CD4-positive, alpha-beta T cell (primary cell): ENCODE results near the gene AP2B1. TPM values are rescaled to one million over a fixed set of nuclear protein-coding genes. Genes with fewer than 3 reads are reported as not detected.

ENCODE experiments used
- ATAC-seq: fragments of 200-7000 bp; cut with Tn5 transposase; one replicate; pipeline ENCODE4 v1.10.0; 2022; ENCODE audit warnings: mild to moderate bottlenecking; ENCODE audit not compliant: poor library complexity
- CTCF ChIA-PET: fragments of 350-600 bp; sonication (Branson Sonifier 250); formaldehyde crosslinking; loops from one replicate; lab custom pipeline; 2021; ENCODE audit warnings: antibody characterized with exemption, inconsistent platforms; lab: Charles Lee
- POLR2A ChIA-PET: fragments of 350-600 bp; sonication (Branson Sonifier 250); formaldehyde crosslinking; loops from one replicate; lab custom pipeline; 2021; ENCODE audit warnings: antibody characterized with exemption, inconsistent platforms; lab: Charles Lee
- DNase-seq, 14 experiments: peaks; one replicate each; pipeline ENCODE4 v3.0.0-alpha.2; 2013 to 2020; ENCODE audit warnings: mixed read lengths in 2 of 14
- H3K27ac ChIP-seq, 2 donors: one replicate each; pipeline versions ENCODE4 v1.5.1 to v1.7.0; 2013; ENCODE audit warnings: low read length in 2 of 2, low read depth in 1 of 2, mild to moderate bottlenecking in 1 of 2
- H3K27me3 ChIP-seq, 2 experiments: 1 replicate in 1 of 2; 2 replicates in 1 of 2; pipeline versions ENCODE4 v1.6.1 to v1.7.0; 2013; ENCODE audit warnings: low read length in 2 of 2, control low read depth in 1 of 2, mild to moderate bottlenecking in 1 of 2, moderate library complexity in 1 of 2; ENCODE audit not compliant: insufficient read depth in 2 of 2, control insufficient read depth in 1 of 2
- H3K36me3 ChIP-seq: one replicate; pipeline ENCODE4 v1.6.1; 2013; ENCODE audit warnings: low read length, control low read depth; ENCODE audit not compliant: insufficient read depth
- H3K4me1 ChIP-seq: one replicate; pipeline ENCODE4 v1.6.1; 2013; ENCODE audit warnings: low read length, control low read depth; ENCODE audit not compliant: insufficient read depth
- H3K4me3 ChIP-seq: one replicate; pipeline ENCODE4 v1.5.1; 2013; ENCODE audit warnings: mild to moderate bottlenecking, low read length, moderate library complexity
- H3K9me3 ChIP-seq, 2 experiments: 1 replicate in 1 of 2; 2 replicates in 1 of 2; pipeline versions ENCODE4 v1.6.1 to v1.7.0; 2013; ENCODE audit warnings: low read length in 2 of 2, mild to moderate bottlenecking in 2 of 2, control low read depth in 1 of 2, moderate library complexity in 1 of 2; ENCODE audit not compliant: control insufficient read depth in 1 of 2, insufficient read depth in 1 of 2
- H3K27ac Mint-ChIP-seq: one replicate; pipeline ENCODE4 v1.8.0; 2020; ENCODE audit warnings: mixed read lengths
- H3K27me3 Mint-ChIP-seq: one replicate; pipeline ENCODE4 v1.8.0; 2021; ENCODE audit warnings: mixed read lengths
- H3K36me3 Mint-ChIP-seq: one replicate; pipeline ENCODE4 v1.8.0; 2021; ENCODE audit warnings: low read depth, mixed read lengths
- H3K4me1 Mint-ChIP-seq: one replicate; pipeline ENCODE4 v1.8.0; 2021; ENCODE audit warnings: low read depth, mixed read lengths
- H3K4me3 Mint-ChIP-seq: one replicate; pipeline ENCODE4 v1.8.0; 2020; ENCODE audit warnings: mild to moderate bottlenecking, mixed read lengths
- H3K9me3 Mint-ChIP-seq: one replicate; pipeline ENCODE4 v1.8.0; 2020; ENCODE audit warnings: mixed read lengths
- intact Hi-C, 2 experiments: fragments of 100-400 bp; cut with DNase I in 1 of 2; cut with micrococcal nuclease in 1 of 2; formaldehyde crosslinking; loops; one replicate each; pipeline versions ENCODE4 v1.15.1 to v1.9.0; 2023 to 2025; cut with DNase I, micrococcal nuclease
- total RNA-seq, 174 experiments: library from RNA in 2 of 174; stranded (reverse) in 2 of 174; gene quantifications; one replicate each; pipeline ENCODE4 v1.2.3 and lab custom pipeline; 2021 to 2026
- TF ChIP-seq, protein P1 (sequence below): fragments of 200-600 bp; IDR thresholded peaks from one replicate; pipeline ENCODE4 v1.8.0; 2022; ENCODE audit warnings: antibody characterized with exemption, mild to moderate bottlenecking

Gene AP2B1
- total RNA-seq, 2 experiments from 2014 or later = 67.0 to 69.2 TPM

DNA sequence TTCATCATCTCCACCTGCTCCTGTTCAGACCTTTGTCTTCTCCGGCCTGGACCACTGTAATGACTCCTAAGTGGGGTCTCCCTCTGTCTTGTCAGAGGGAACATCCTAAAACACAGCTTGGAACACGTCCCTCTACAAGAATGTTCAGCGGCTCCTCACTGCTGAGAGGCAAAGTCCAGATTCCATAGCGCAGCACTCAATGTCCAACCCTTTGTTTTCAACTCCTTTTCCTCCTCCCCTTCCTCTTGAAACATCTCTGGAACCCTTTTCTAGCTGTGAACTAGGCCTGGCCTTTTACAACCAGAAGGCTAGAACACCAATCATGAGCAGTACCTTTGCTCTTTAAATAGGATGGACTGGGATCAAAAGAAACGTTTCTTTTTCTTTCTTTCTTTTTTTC lies 174.5 kb downstream of the AP2B1 start:
- H3K27me3 ChIP-seq = no peaks in the 10 kb centered on the region
- no peaks in the 10 kb centered on the region for H3K36me3 ChIP-seq
- TF ChIP-seq, protein P1, sequence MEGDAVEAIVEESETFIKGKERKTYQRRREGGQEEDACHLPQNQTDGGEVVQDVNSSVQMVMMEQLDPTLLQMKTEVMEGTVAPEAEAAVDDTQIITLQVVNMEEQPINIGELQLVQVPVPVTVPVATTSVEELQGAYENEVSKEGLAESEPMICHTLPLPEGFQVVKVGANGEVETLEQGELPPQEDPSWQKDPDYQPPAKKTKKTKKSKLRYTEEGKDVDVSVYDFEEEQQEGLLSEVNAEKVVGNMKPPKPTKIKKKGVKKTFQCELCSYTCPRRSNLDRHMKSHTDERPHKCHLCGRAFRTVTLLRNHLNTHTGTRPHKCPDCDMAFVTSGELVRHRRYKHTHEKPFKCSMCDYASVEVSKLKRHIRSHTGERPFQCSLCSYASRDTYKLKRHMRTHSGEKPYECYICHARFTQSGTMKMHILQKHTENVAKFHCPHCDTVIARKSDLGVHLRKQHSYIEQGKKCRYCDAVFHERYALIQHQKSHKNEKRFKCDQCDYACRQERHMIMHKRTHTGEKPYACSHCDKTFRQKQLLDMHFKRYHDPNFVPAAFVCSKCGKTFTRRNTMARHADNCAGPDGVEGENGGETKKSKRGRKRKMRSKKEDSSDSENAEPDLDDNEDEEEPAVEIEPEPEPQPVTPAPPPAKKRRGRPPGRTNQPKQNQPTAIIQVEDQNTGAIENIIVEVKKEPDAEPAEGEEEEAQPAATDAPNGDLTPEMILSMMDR = no peak
- H3K4me1 ChIP-seq = peaks cover 12% of the 10 kb centered on the region
- Mint-ChIP-seq H3K4me1 (peaks cover 7% of the 10 kb centered on the region), H3K27me3 (no peaks in the 10 kb centered on the region), H3K36me3 (no peaks in the 10 kb centered on the region), H3K9me3 (no peaks in the 10 kb centered on the region), H3K27ac (no peak overlapping the region), H3K4me3 (peak overlapping the region; percentile 30)
- no peaks in the 10 kb centered on the region for H3K9me3 ChIP-seq
- H3K4me3 ChIP-seq = no peak overlapping the region
- H3K27ac ChIP-seq = no peak overlapping the region
- DNase-seq (no peak), ATAC-seq (no peak)
- intact Hi-C loops = loop anchor here in 1 of 2 experiments (10.0 kb wide), 1 partner anchor 383 kb away; no protein-coding TSS in a partner anchor
- CTCF ChIA-PET = no interaction called here
- POLR2A ChIA-PET = no interaction called here

DNA sequence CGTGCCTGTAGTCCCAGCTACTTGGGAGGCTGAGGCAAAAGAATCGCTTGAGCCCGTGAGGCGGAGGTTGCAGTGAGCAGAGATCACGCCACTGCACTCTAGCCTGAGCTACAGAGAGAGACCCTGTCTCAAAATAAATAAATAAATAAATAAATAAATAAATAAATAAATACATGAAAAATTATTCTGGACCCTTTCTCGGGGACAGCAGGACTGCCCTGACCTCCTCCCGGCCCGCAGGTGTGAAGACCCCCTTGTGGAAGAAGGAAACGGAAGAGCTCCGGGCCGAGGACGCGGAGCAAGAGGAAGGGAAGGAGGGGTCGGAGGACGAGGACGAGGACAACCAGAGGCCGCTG lies 176.6 kb downstream of the AP2B1 start:
- no peak for DNase-seq
- intact Hi-C loops = loop anchor here (1.0 to 10.0 kb wide), 3 partner anchors 41 to 381 kb away; partner anchors contain the start of gene TAF15 (in 2 of the 2)
- Histone ChIP-seq H3K36me3 (no peaks in the 10 kb centered on the region), H3K9me3 (no peaks in the 10 kb centered on the region), H3K4me3 (peak overlapping the region; percentile 79), H3K4me1 (peaks cover 12% of the 10 kb centered on the region), H3K27ac (no peak overlapping the region), H3K27me3 (no peaks in the 10 kb centered on the region)
- H3K4me3 Mint-ChIP-seq = peak overlapping the region; percentile 82
- no peaks in the 10 kb centered on the region for H3K9me3 Mint-ChIP-seq
- POLR2A ChIA-PET = interaction anchor here (0.6 to 3.2 kb wide), 18 partner anchors 12 to 783 kb away, joined by 3 to 142 read pairs (median 4); partner anchors contain the start of genes LIG3, MMP28, PEX12 and RASL10B
- no peaks in the 10 kb centered on the region for H3K27me3 Mint-ChIP-seq
- no peaks in the 10 kb centered on the region for H3K36me3 Mint-ChIP-seq
- H3K27ac Mint-ChIP-seq = no peak overlapping the region
- CTCF ChIA-PET = interaction anchor here (0.8 to 5.5 kb wide), 35 partner anchors 12 to 784 kb away, joined by 3 to 156 read pairs (median 4); partner anchors contain the start of genes LIG3, MMP28, PEX12 and TAF15
- TF ChIP-seq, protein P1 = no peak
- no peak for ATAC-seq
- H3K4me1 Mint-ChIP-seq = peaks cover 7% of the 10 kb centered on the region

DNA sequence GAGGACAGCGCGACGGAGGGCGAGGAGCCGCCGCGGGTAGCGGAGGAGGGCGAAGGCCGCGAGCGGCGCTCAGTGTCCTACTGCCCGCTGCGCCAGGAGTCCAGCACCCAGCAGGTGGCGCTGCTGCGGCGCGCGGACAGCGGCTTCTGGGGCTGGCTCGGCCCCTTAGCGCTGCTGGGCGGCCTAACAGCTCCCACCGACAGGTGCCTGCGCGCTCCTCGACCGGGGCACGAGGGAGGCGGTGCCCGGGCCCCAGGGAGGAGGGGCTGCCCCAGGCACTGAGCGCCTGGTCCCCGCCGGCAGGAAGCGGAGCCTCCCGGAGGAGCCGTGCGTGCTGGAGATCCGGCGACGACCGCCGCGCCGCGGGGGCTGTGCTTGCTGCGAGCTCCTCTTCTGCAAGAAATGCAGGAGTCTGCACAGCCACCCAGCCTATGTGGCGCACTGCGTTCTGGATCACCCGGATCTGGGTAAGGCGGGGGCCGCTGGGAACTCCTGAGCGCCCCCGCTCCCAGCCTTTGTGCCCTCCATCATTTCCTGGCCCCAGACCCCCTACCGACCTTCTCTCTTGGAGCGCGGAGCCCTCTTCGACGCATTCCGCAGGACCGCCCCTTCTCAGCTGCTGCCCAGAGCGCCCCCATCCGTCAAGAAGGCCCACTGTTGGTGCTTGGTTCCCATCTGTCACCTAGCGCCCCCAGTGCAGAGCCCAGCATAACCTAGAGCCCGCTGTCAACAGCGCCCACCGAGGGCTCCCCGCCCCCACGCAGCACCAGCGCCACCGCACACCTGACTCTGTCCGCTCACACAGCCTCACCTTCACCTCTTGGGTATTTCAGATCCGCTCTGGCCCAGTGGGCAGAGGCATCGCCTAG lies 177.2 kb downstream of the AP2B1 start:
- no peaks in the 10 kb centered on the region for H3K27me3 Mint-ChIP-seq
- H3K9me3 Mint-ChIP-seq = no peaks in the 10 kb centered on the region
- TF ChIP-seq, protein P1 = peak; percentile 82
- no peaks in the 10 kb centered on the region for H3K36me3 Mint-ChIP-seq
- DNase-seq (peak; percentile 72 to 94 (median 84)), ATAC-seq (peak; percentile 87)
- no peaks in the 10 kb centered on the region for H3K9me3 ChIP-seq
- H3K4me1 ChIP-seq = peaks cover 12% of the 10 kb centered on the region
- intact Hi-C loops = loop anchor here (1.0 to 10.0 kb wide), 3 partner anchors 40 to 380 kb away; partner anchors contain the start of gene TAF15 (in 2 of the 2)
- peak overlapping the region; percentile 32 for H3K27ac Mint-ChIP-seq
- ChIA-PET CTCF (interaction anchor here (0.8 to 5.5 kb wide), 38 partner anchors 11 to 784 kb away, joined by 3 to 156 read pairs (median 4); partner anchors contain the start of genes LIG3, MMP28, PEX12 and RASL10B), POLR2A (interaction anchor here (0.6 to 3.2 kb wide), 18 partner anchors 11 to 784 kb away, joined by 3 to 142 read pairs (median 4); partner anchors contain the start of genes LIG3, MMP28, PEX12 and RASL10B)
- peaks cover 7% of the 10 kb centered on the region for H3K4me1 Mint-ChIP-seq
- peak overlapping the region; percentile 79 for H3K4me3 ChIP-seq
- no peaks in the 10 kb centered on the region for H3K36me3 ChIP-seq
- no peaks in the 10 kb centered on the region for H3K27me3 ChIP-seq
- peak overlapping the region; percentile 90 for H3K4me3 Mint-ChIP-seq
- H3K27ac ChIP-seq = peak overlapping the region; percentile 20 to 23
